HL-60 (cell line): Measurements from ENCODE around the gene SPRR2B.
"Not testable (repeated sequence)": the region's sequence is repeated elsewhere in the genome, so short reads cannot be mapped to it uniquely, and the experiment has no call there.

Source experiments
- CTCF ChIP-seq: IDR thresholded peaks from one replicate; pipeline ENCODE4 v1.5.1; 2011; ENCODE audit warnings: low read length, control low read depth, inconsistent platforms; ENCODE audit not compliant: insufficient read depth
- GABPA ChIP-seq: IDR thresholded peaks from 2 replicates; pipeline ENCODE4 v1.6.1; 2012; ENCODE audit warnings: low read depth

- not testable (repeated sequence) for TF ChIP-seq CTCF, GABPA
Observed at GRCh38 chr1:153115264-153115663, 43.9 kb upstream of the SPRR2B start.
